ENCODE results near the gene SRGAP1.

SRGAP1 gene

DNA sequence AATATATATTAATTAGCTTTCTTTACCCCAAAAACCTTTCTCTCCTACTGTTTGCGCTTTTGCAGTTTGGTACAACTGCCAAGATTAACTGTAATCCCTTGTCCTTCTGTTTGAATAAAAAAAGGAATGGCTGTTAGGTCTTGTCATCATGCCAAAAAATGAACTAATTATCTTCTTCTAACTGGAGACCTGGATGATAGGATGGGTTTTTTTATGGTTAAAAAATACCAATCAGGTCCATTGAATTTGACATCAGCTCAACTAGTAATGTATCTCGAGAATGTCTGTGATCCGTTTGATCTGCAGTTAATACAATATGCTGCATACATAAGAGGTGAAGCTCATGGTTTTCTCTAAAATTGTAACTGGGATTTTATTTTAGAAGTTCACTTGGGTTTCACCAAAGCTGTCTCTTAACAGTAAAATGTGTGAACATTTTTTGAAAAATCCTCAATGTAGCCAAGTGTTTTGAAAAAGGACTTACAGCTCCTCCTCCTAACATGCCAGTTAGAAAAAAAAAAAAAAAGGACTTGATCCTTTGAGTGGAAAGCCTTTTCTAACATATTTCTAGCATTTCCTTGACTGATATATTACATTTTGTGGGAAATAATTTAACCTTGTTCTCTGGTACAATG is 96.8 kb downstream of the SRGAP1 start:
- no peak for DNase-seq

DNA sequence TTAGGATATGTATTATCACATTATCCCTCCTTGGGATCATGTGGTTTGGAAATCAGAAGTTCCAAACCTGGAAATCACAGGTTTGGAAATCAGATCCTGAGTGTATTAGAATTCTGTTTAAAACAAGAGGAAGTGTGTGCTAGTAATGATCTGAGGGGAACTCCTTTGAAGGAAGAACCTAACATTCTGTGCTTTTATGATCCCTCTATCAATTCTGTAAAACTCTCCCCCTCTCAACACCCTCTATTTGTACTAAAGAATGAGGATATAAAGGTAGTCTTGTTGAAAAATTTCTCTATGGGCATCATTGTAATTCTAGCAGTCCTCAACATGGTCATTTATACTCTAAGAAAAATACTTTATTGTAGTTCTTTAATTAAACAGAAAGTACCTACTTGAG is 97.4 kb downstream of the SRGAP1 start:
- DNase-seq, result no peak

GRCh38 chr12:63942464-63943241 is 98.2 kb downstream of the SRGAP1 start:
- DNase-seq, result peak; percentile 8

GRCh38 chr12:63944034-63944579 is 99.6 kb downstream of the SRGAP1 start:
- DNase-seq, result no peak

DNA sequence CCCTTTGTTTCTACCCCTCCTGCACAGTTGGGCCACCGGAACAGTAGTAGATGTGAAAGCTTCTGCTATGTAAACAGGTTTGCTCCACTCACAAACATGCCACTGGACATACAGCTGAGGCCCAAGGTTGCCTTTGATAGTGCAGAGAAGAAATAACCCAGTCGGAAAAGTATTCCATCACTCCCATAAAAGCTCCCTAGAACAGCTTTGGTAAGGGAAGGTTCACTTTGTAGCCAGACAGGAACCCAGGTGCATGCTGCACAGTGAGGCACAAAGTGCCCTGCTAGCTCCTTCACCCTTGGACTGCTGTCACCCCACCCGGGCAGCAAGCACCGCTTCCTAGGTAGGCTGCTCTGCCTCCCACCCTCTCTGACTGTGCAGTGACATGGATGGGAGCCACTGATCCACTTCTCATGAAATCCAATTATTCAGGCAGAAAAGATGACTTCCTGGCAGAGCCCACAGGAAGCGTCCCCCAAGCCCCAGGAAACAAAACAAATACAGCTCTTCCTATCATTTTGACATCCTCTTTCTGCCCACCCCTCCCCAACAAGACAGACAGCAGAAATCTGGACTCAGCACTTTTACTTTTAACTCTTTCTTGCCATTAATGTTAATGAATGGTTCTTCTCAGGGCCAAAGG is 100.2 kb downstream of the SRGAP1 start:
- no peak for DNase-seq

GRCh38 chr12:63945777-63946176 is 101.3 kb downstream of the SRGAP1 start:
- no peak for DNase-seq

DNA sequence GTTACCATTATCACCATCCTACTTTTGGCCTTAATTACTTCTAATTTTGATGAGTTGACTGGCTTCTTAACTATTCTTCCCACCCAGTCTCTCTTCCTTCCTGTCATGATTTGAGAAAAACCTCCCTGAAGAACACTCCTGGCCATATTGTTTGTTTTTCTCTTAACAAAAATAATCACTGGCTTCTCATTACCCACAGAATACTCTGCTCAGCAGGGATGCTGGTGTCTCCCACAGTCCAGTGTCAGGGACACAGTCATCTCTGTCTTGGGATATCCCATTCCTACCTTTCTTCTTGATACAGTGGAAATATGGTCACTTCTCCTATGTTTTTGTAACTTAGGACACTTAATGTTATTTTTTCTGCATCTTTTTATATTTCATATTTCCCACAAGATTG is 103.7 kb downstream of the SRGAP1 start:
- no peak for DNase-seq

GRCh38 chr12:63949902-63950301 is 105.4 kb downstream of the SRGAP1 start:
- no peak for DNase-seq

DNA sequence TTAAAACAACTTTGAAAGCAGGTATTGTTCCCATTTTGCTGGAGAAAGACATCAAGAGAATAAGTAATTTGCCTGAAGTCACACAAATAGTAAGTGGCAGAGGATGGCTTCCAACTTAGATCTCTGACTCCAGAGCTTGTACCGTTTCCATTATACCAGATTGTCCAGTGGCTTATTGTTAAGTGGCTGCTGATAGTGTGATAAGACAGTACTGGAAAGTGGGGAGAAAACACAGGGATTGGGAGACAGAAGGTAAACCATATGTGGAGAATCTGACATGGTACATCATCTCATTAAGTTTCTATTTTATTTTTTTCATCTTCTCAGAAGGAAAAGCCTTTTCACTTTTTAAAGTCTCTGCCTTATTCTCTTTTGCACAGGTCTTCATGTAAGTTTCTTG is 108.5 kb downstream of the SRGAP1 start:
- no peak for DNase-seq

DNA sequence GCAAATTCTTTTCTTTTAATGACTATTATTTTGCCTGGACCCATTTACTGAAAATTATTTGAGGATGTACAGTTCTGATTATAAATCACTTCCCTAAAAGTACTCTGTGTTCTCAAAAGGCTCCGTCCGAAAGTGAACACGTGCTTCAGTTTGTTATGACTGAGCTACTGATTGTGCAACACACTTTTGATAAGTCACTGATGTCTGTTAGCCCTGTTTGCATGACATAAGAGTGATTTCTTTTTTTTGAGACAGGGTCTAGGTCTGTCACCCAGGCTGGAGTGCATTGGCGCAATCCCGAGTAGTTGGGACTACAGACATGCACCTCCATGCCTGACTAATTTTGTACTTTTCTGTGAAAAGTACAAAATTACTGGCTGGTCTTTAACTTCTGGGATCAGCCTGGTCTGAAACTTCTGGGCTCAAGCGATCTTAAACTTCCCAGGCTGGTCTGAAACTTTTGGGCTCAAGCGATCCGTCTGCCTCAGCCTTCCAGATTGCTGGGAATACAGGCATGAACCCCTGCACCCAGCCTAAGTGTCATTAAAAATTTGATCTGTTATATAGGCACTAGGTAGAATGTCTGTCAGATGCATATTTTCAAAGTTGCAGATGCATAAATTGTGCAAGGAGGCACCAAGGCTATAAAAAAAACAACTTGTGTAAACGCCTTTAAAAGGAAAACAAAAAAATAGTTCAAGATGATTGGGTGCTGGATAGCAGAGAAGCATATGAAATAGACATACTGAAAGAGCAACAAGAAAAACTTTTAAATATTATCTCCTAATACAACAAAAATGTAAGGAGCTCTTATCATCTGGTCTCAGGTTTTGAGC is 111.5 kb downstream of the SRGAP1 start:
- DNase-seq, result peak; percentile 96

GRCh38 chr12:63957496-63957895 is 113.0 kb downstream of the SRGAP1 start:
- DNase-seq, result no peak

GRCh38 chr12:63958876-63959580 is 114.5 kb downstream of the SRGAP1 start:
- no peak for DNase-seq

- no peak for DNase-seq
Observed at GRCh38 chr12:63961048-63961447, 116.5 kb downstream of the SRGAP1 start.

GRCh38 chr12:63961543-63961942 is 117.0 kb downstream of the SRGAP1 start:
- DNase-seq, result no peak

DNA sequence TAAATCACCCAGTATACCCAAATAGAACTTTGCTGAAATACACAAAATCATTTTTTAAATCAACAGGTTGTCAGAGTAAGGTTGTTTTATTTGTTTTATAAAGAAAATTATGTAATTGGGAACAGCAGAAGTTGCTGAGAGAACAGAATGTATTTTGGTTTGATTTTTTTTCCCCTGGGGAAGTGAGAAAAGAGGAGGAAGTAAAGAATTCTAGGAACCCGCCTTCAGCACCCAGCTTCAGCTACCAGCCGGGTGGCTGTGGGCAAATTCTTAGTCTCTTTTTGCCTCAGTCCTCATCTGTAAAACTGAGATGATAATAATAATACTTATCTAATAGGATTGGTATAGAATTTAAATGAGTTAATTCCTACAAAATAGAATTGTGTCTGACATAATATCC is 119.4 kb downstream of the SRGAP1 start:
- DNase-seq, result peak; percentile 66

- no peak for DNase-seq
Observed at GRCh38 chr12:63964301-63964700, 119.8 kb downstream of the SRGAP1 start.

DNA sequence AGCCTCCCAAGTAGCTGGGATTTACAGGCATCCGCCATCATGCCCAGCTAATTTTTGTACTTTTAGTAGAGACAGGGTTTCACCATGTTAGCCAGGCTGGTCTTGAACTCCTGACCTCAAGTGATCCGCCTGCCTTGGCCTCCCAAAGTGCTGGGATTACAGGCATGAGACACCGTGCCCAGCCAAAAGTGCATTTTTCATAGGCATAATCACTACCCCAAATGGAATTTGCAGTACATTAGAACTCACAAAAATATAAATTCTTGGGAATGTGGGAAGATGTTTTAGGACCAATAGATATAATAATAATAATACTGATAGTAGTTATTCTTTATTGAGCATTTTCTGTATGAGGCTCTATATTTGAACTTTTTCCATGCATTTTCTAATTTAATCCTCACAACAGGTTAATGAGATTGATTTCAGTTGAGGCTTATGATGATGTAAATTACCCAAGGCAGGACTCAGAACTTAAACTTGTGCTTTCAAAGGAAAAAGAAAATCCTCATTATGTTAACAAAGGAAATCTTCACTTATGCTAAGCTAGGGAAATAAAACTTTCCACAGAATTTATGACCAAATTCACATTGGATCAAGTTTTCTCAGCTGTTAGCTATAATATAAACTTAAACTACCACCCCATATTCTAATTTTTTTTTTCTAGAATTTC is 121.6 kb downstream of the SRGAP1 start:
- DNase-seq, result no peak

DNA sequence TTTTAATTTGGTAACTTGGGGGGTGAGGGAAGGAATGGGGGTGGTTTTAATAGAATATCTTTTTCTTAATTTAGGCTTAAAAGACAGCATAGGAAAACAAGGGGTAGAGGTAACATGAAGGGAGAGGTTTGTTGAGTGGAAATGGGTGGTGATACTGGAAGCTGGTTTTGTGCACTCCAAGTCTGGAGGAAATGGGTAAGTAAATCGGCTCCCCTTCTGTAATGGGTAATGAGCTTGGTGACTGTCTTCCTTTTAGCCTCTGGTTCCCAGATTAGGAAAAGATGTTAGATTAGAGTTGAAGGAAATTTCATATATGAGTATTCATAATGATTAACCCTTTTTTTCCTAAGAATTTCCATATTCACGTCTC is 122.1 kb downstream of the SRGAP1 start:
- DNase-seq, result no peak

DNA sequence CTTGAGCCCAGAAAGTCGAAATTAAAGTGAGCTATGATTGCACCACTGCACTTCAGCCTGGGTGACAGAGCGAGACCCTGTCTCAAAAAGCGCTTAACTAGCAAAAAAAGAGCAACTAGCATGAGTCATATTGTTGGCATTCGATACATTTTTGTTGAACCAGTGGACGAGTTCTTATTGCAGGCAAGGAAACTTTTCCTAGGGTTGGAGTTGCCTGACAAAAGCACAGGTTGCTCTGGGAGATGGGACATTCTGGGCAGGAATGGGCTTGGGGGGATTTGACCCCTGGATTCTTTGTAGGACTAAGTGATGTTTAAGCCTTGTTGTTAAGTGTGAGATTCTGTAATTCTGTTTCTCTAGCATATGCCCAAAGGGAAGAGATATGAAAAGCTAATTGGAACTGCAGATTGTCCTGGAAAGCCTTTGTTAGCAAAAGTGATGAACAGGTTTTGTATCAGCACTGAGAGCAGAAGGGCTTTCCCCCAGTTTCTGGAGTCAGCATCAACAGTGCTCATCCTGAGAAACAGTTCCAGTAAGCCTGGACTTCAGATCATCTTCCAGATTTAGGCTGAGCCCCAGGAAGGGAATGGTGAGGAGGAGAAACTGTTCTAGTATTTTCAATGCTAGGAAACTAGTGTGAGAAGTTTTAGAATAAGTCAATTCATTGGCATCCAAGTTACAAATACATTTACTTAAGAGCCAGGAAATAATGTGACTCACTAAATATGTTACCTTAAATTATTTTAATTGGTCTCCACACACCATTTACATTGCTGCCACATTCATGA is 123.1 kb downstream of the SRGAP1 start:
- no peak for DNase-seq

- DNase-seq, result no peak
Observed at GRCh38 chr12:63968673-63969072, 124.2 kb downstream of the SRGAP1 start.

GRCh38 chr12:63976902-63977395 is 132.4 kb downstream of the SRGAP1 start:
- no peak for DNase-seq

Data from inflammatory macrophage treated with lipopolysaccharide for 4 hours (primary cell).